Measurements from ENCODE around the gene TGM3. TPM values are rescaled to one million over a fixed set of nuclear protein-coding genes. Genes with fewer than 3 reads are reported as not detected.

The TGM3 gene
- polyA plus RNA-seq, 1 donor from 2014 or later: 0.24 TPM

GRCh38 chr20:2327620-2328555 lies 32.1 kb downstream of the TGM3 start:
- no peak overlapping the region for H2AFZ ChIP-seq (ENCODE audit: low read depth, low read length)
- H4K20me1 ChIP-seq (ENCODE audit: insufficient read depth): no peaks in the 10 kb centered on the region
- no peak overlapping the region for H3K27ac ChIP-seq (ENCODE audit: low read length)
- no peaks in the 10 kb centered on the region for H3F3A ChIP-seq (ENCODE audit: insufficient read depth, low read length, poor library complexity, severe bottlenecking)
- no peak overlapping the region for H3K4me2 ChIP-seq (ENCODE audit: low read length)
- H3K9ac ChIP-seq (ENCODE audit: low read length): no peak overlapping the region
- H3K9me2 ChIP-seq (ENCODE audit: insufficient read depth, low read length): no peaks in the 10 kb centered on the region
- no peaks in the 10 kb centered on the region for H3K27me3 ChIP-seq (ENCODE audit: insufficient read depth, low read depth, low read length)
- no peaks in the 10 kb centered on the region for H3K79me2 ChIP-seq (replicated peaks; ENCODE audit: insufficient read depth, low read length)
- no peaks in the 10 kb centered on the region for H3K36me3 ChIP-seq (ENCODE audit: insufficient read depth, low read length)
- H3K9me3 ChIP-seq (ENCODE audit: low read length): no peaks in the 10 kb centered on the region
- TF ChIP-seq EZH2 (IDR thresholded peaks at IDR 0.05; ENCODE audit: borderline replicate concordance, insufficient read depth, low read length, poor library complexity, severe bottlenecking): no peak
- TF ChIP-seq CTCF (IDR thresholded peaks at IDR 0.05; ENCODE audit: poor library complexity, severe bottlenecking): no peak
- TF ChIP-seq TAF1 (IDR thresholded peaks at IDR 0.05; ENCODE audit: low read depth): no peak
- TF ChIP-seq EP300 (conservative IDR thresholded peaks at IDR 0.05; ENCODE audit: poor library complexity, severe bottlenecking): no peak
- TF ChIP-seq SMC3 (conservative IDR thresholded peaks at IDR 0.05; ENCODE audit: poor library complexity): no peak
- TF ChIP-seq POLR2AphosphoS5 (IDR thresholded peaks at IDR 0.05): no peak
- TF ChIP-seq RAD21 (conservative IDR thresholded peaks at IDR 0.05): no peak
- no peak for TF ChIP-seq MXI1 (conservative IDR thresholded peaks at IDR 0.05; ENCODE audit: poor library complexity, severe bottlenecking)
- TF ChIP-seq, protein P1, sequence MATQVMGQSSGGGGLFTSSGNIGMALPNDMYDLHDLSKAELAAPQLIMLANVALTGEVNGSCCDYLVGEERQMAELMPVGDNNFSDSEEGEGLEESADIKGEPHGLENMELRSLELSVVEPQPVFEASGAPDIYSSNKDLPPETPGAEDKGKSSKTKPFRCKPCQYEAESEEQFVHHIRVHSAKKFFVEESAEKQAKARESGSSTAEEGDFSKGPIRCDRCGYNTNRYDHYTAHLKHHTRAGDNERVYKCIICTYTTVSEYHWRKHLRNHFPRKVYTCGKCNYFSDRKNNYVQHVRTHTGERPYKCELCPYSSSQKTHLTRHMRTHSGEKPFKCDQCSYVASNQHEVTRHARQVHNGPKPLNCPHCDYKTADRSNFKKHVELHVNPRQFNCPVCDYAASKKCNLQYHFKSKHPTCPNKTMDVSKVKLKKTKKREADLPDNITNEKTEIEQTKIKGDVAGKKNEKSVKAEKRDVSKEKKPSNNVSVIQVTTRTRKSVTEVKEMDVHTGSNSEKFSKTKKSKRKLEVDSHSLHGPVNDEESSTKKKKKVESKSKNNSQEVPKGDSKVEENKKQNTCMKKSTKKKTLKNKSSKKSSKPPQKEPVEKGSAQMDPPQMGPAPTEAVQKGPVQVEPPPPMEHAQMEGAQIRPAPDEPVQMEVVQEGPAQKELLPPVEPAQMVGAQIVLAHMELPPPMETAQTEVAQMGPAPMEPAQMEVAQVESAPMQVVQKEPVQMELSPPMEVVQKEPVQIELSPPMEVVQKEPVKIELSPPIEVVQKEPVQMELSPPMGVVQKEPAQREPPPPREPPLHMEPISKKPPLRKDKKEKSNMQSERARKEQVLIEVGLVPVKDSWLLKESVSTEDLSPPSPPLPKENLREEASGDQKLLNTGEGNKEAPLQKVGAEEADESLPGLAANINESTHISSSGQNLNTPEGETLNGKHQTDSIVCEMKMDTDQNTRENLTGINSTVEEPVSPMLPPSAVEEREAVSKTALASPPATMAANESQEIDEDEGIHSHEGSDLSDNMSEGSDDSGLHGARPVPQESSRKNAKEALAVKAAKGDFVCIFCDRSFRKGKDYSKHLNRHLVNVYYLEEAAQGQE (IDR thresholded peaks at IDR 0.05; ENCODE audit: borderline replicate concordance): no peak
- no peak overlapping the region for H3K4me3 ChIP-seq (ENCODE audit: low read length)

GRCh38 chr20:2329286-2329685 lies 33.5 kb downstream of the TGM3 start:
- H3K9me3 ChIP-seq (ENCODE audit: low read length): no peaks in the 10 kb centered on the region
- H3K27ac ChIP-seq (ENCODE audit: low read length): no peak overlapping the region
- H3K27me3 ChIP-seq (ENCODE audit: insufficient read depth, low read depth, low read length): no peaks in the 10 kb centered on the region
- no peaks in the 10 kb centered on the region for H3K9me2 ChIP-seq (ENCODE audit: insufficient read depth, low read length)
- H4K20me1 ChIP-seq (ENCODE audit: insufficient read depth): no peaks in the 10 kb centered on the region
- H3K4me2 ChIP-seq (ENCODE audit: low read length): no peak overlapping the region
- TF ChIP-seq, protein P1 (IDR thresholded peaks at IDR 0.05; ENCODE audit: borderline replicate concordance): no peak
- TF ChIP-seq CTCF (IDR thresholded peaks at IDR 0.05; ENCODE audit: poor library complexity, severe bottlenecking): no peak
- TF ChIP-seq TAF1 (IDR thresholded peaks at IDR 0.05; ENCODE audit: low read depth): no peak
- no peak for TF ChIP-seq EP300 (conservative IDR thresholded peaks at IDR 0.05; ENCODE audit: poor library complexity, severe bottlenecking)
- no peak for TF ChIP-seq EZH2 (IDR thresholded peaks at IDR 0.05; ENCODE audit: borderline replicate concordance, insufficient read depth, low read length, poor library complexity, severe bottlenecking)
- no peak for TF ChIP-seq MXI1 (conservative IDR thresholded peaks at IDR 0.05; ENCODE audit: poor library complexity, severe bottlenecking)
- no peak overlapping the region for H3K4me3 ChIP-seq (ENCODE audit: low read length)
- H3F3A ChIP-seq (ENCODE audit: insufficient read depth, low read length, poor library complexity, severe bottlenecking): no peaks in the 10 kb centered on the region
- no peaks in the 10 kb centered on the region for H3K79me2 ChIP-seq (replicated peaks; ENCODE audit: insufficient read depth, low read length)
- H3K9ac ChIP-seq (ENCODE audit: low read length): no peak overlapping the region
- no peaks in the 10 kb centered on the region for H3K36me3 ChIP-seq (ENCODE audit: insufficient read depth, low read length)
- no peak overlapping the region for H2AFZ ChIP-seq (ENCODE audit: low read depth, low read length)

Measured in neural cell (in vitro differentiated cells).